IMR-90 (cell line): Measurements from ENCODE around the gene CCL20. TPM values are rescaled to one million over a fixed set of nuclear protein-coding genes. Genes with fewer than 3 reads are reported as not detected.

Experiments used
- ATAC-seq: fragments of 200-7000 bp; cut with Tn5 transposase; 2 replicates; pipeline ENCODE4 v1.9.1; 2020; ENCODE audit warnings: low read depth, mild to moderate bottlenecking, moderate library complexity
- BruUV-seq: library from RNA; stranded (reverse); fragments of 400-500 nt; replicated peaks from 2 replicates; lab custom pipeline; 2021; lab: Mats Ljungman, UMichigan
- CTCF ChIA-PET: fragments of 300-600 bp; formaldehyde crosslinking; extraction: SDS; loops from one replicate; lab custom pipeline; 2021; ENCODE audit warnings: antibody characterized with exemption; lab: Yijun Ruan, JAX
- POLR2A ChIA-PET: fragments of 300-600 bp; sonication (Branson Sonifier 250); formaldehyde crosslinking; loops from one replicate; lab custom pipeline; 2022; ENCODE audit warnings: antibody characterized with exemption; ENCODE audit not compliant: unreplicated experiment; lab: Charles Lee
- DNase-seq: peaks from one replicate; pipeline ENCODE4 v3.0.0; 2013
- H2AFZ ChIP-seq: replicated peaks from 2 replicates; pipeline ENCODE3; 2013; ENCODE audit warnings: low read length, mild to moderate bottlenecking; ENCODE audit not compliant: poor library complexity
- H2AK5ac ChIP-seq: 2 replicates; pipeline ENCODE4 v1.6.1; 2013; ENCODE audit warnings: low read depth, low read length, inconsistent platforms
- H2AK9ac ChIP-seq: replicated peaks from 2 replicates; pipeline ENCODE3; 2013; ENCODE audit warnings: mild to moderate bottlenecking, low read depth, low read length, moderate library complexity; ENCODE audit not compliant: poor library complexity
- H2BK120ac ChIP-seq: 2 replicates; pipeline ENCODE4 v1.6.1; 2013; ENCODE audit warnings: low read depth, low read length, inconsistent platforms
- H2BK15ac ChIP-seq: 3 replicates; pipeline ENCODE4 v1.6.1; 2013; ENCODE audit warnings: low read depth, low read length, inconsistent platforms
- H2BK20ac ChIP-seq: 2 replicates; pipeline ENCODE4 v1.6.1; 2013; ENCODE audit warnings: low read depth, mild to moderate bottlenecking, inconsistent platforms, low read length, moderate library complexity
- H2BK5ac ChIP-seq: 2 replicates; pipeline ENCODE4 v1.6.1; 2013; ENCODE audit warnings: mild to moderate bottlenecking, low read depth, low read length, inconsistent platforms; ENCODE audit not compliant: poor library complexity, severe bottlenecking
- H3K14ac ChIP-seq: replicated peaks from 2 replicates; pipeline ENCODE4 v1.6.1; 2013; ENCODE audit warnings: low read depth, low read length, inconsistent platforms
- H3K18ac ChIP-seq: 2 replicates; pipeline ENCODE4 v1.6.1; 2013; ENCODE audit warnings: low read depth, low read length, control low read depth
- H3K23ac ChIP-seq: 2 replicates; pipeline ENCODE4 v1.6.1; 2013; ENCODE audit warnings: low read depth, low read length, inconsistent platforms
- H3K27ac ChIP-seq: 2 replicates; pipeline ENCODE4 v1.5.1; 2013; ENCODE audit warnings: mild to moderate bottlenecking, control low read depth, low read length; ENCODE audit not compliant: insufficient read depth
- H3K27me3 ChIP-seq: 2 replicates; pipeline ENCODE4 v1.6.1; 2013; ENCODE audit warnings: low read length; ENCODE audit not compliant: control insufficient read depth, insufficient read depth
- H3K36me3 ChIP-seq: 2 replicates; pipeline ENCODE4 v1.6.1; 2013; ENCODE audit warnings: low read length, mixed read lengths; ENCODE audit not compliant: control insufficient read depth, insufficient read depth
- H3K4ac ChIP-seq: 2 replicates; pipeline ENCODE4 v1.6.1; 2013; ENCODE audit warnings: low read depth, low read length, inconsistent platforms
- H3K4me1 ChIP-seq: 2 replicates; pipeline ENCODE4 v1.6.1; 2013; ENCODE audit warnings: low read length, mixed read lengths; ENCODE audit not compliant: control insufficient read depth, insufficient read depth
- H3K4me2 ChIP-seq: 2 replicates; pipeline ENCODE4 v1.6.1; 2013; ENCODE audit warnings: low read depth, mild to moderate bottlenecking, control low read depth, low read length, moderate library complexity
- H3K4me3 ChIP-seq: 2 replicates; pipeline ENCODE4 v1.5.1; 2013; ENCODE audit warnings: low read depth, mild to moderate bottlenecking, control low read depth, low read length, moderate library complexity; ENCODE audit not compliant: insufficient read depth
- H3K56ac ChIP-seq: 2 replicates; pipeline ENCODE4 v1.6.1; 2013; ENCODE audit warnings: low read length, inconsistent platforms; ENCODE audit not compliant: insufficient read depth; ENCODE audit errors: extremely low read depth
- H3K79me1 ChIP-seq, 2 experiments: 2 replicates each; pipeline ENCODE4 v1.6.1; 2013; ENCODE audit warnings: low read length in 2 of 2, inconsistent platforms in 1 of 2, low read depth in 1 of 2
- H3K9ac ChIP-seq: 2 replicates; pipeline ENCODE4 v1.6.1; 2013; ENCODE audit warnings: low read depth, low read length, control low read depth
- H3K9me1 ChIP-seq: 2 replicates; pipeline ENCODE4 v1.6.1; 2013; ENCODE audit warnings: low read length, inconsistent platforms; ENCODE audit not compliant: insufficient read depth
- H3K9me3 ChIP-seq: 2 replicates; pipeline ENCODE4 v1.6.1; 2013; ENCODE audit warnings: low read length; ENCODE audit not compliant: control insufficient read depth, insufficient read depth
- H4K20me1 ChIP-seq: 2 replicates; pipeline ENCODE4 v1.6.1; 2013; ENCODE audit warnings: low read length, inconsistent platforms; ENCODE audit not compliant: insufficient read depth
- H4K5ac ChIP-seq: 2 replicates; pipeline ENCODE4 v1.6.1; 2013; ENCODE audit warnings: mild to moderate bottlenecking, low read depth, low read length, control low read depth
- H4K8ac ChIP-seq, 2 experiments: 2 replicates each; pipeline ENCODE4 v1.6.1; 2013; ENCODE audit warnings: low read depth in 2 of 2, low read length in 2 of 2, control low read depth in 1 of 2, inconsistent platforms in 1 of 2
- H4K91ac ChIP-seq: 2 replicates; pipeline ENCODE4 v1.6.1; 2013; ENCODE audit warnings: low read depth, low read length, inconsistent platforms; ENCODE audit not compliant: insufficient read depth
- BHLHE40 ChIP-seq: fragments of 150-350 bp; IDR thresholded peaks from 2 replicates; pipeline ENCODE4 v1.6.1; 2016; ENCODE audit warnings: mild to moderate bottlenecking, low read depth, low read length
- CEBPB ChIP-seq: IDR thresholded peaks from 2 replicates; pipeline ENCODE4 v1.6.1; 2012; ENCODE audit warnings: low read depth, low read length, improper control_type of control experiment
- CHD1 ChIP-seq: IDR thresholded peaks from 2 replicates; pipeline ENCODE4 v1.6.1; 2012; ENCODE audit warnings: low read depth, low read length, improper control_type of control experiment
- ELK1 ChIP-seq: fragments of 150-350 bp; IDR thresholded peaks from 2 replicates; pipeline ENCODE4 v1.6.1; 2016; ENCODE audit warnings: low read depth, mild to moderate bottlenecking, low read length, moderate library complexity, borderline replicate concordance
- MAFK ChIP-seq: IDR thresholded peaks from 2 replicates; pipeline ENCODE4 v1.6.1; 2012; ENCODE audit warnings: low read depth, low read length, improper control_type of control experiment
- NFE2L2 ChIP-seq: fragments of 150-350 bp; IDR thresholded peaks from 2 replicates; pipeline ENCODE4 v1.6.1; 2016; ENCODE audit warnings: low read depth, mild to moderate bottlenecking, low read length
- RCOR1 ChIP-seq: IDR thresholded peaks from 2 replicates; pipeline ENCODE4 v1.6.1; 2012; ENCODE audit warnings: mild to moderate bottlenecking, low read length, improper control_type of control experiment; ENCODE audit not compliant: insufficient replicate concordance
- RFX5 ChIP-seq: IDR thresholded peaks from 2 replicates; pipeline ENCODE4 v1.8.0; 2012; ENCODE audit warnings: low read depth, mild to moderate bottlenecking, low read length, moderate library complexity
- USF2 ChIP-seq: fragments of 150-350 bp; IDR thresholded peaks from 2 replicates; pipeline ENCODE4 v1.6.1; 2017; ENCODE audit warnings: mild to moderate bottlenecking, antibody characterized with exemption, low read length, low read depth
- WGBS, 2 experiments: methylation state at CpG; one replicate each; pipeline versions ENCODE4 v1.1.5 to v1.1.7; 2013; ENCODE audit warnings: missing lambda C conversion rate in 2 of 2; ENCODE audit not compliant: insufficient read length in 1 of 2; ENCODE audit errors: extremely low coverage in 2 of 2; 5-methylcytosine and 5-hydroxymethylcytosine counted together
- dilution Hi-C: fragments of 300-500 bp; cut with HindIII; formaldehyde crosslinking; loops from one replicate; pipeline ENCODE4 v1.14.3; 2018; ENCODE audit warnings: low sequenced_read_pairs; ENCODE audit not compliant: unreplicated experiment
- in situ Hi-C: fragments of 300-500 bp; cut with MboI; formaldehyde crosslinking; loops from 3 replicates; pipeline ENCODE4 v1.14.3; 2019; ENCODE audit warnings: low sequenced_read_pairs, inconsistent platforms, mixed read lengths
- intact Hi-C: fragments of 100-400 bp; cut with micrococcal nuclease; formaldehyde crosslinking; loops from 2 replicates; pipeline ENCODE4 v1.10.0; 2022
- polyA plus RNA-seq, 3 experiments: library from polyadenylated mRNA; depleted of rRNA; stranded (reverse); fragments of >200 nt; gene quantifications; 2 replicates each; pipeline ENCODE4 v1.2.3, GENCODE V29; 2012; ENCODE audit warnings: low replicate concordance in 1 of 3
- total RNA-seq: library from RNA; depleted of rRNA; stranded (reverse); fragments of >200 nt; gene quantifications from 2 replicates; pipeline ENCODE4 v1.2.3, GENCODE V29; 2012

The CCL20 gene
- total and polyA plus RNA-seq, 2 of the 4 experiments (the other 2 are of a cell fraction): not detected

- Histone ChIP-seq H2BK5ac (no peak overlapping the region), H3K27ac (no peak overlapping the region), H2BK20ac (no peak overlapping the region), H3K9ac (no peak overlapping the region), H3K27me3 (no peaks in the 10 kb centered on the region), H3K4ac (no peak overlapping the region), H3K79me1 (no peaks in the 10 kb centered on the region), H3K56ac (no peak overlapping the region), H2AFZ (no peak overlapping the region), H4K91ac (no peak overlapping the region), H4K5ac (no peak overlapping the region), H3K23ac (no peak overlapping the region), H2AK5ac (no peak overlapping the region), H2BK15ac (no peak overlapping the region), H3K36me3 (no peaks in the 10 kb centered on the region), H2BK120ac (no peak overlapping the region), H2AK9ac (no peak overlapping the region), H4K20me1 (no peaks in the 10 kb centered on the region), H3K9me1 (no peaks in the 10 kb centered on the region), H3K9me3 (no peaks in the 10 kb centered on the region), H4K8ac (no peak overlapping the region), H3K4me1 (no peaks in the 10 kb centered on the region), H3K4me3 (no peak overlapping the region), H3K14ac (no peak overlapping the region), H3K18ac (no peak overlapping the region), H3K4me2 (no peak overlapping the region)
- WGBS, 2 experiments: no CpG with 5 or more reads among the region's 15 CpGs
- in situ Hi-C loops: no loop called here
- TF ChIP-seq CHD1: no peak
- no peak for TF ChIP-seq NFE2L2
- TF ChIP-seq CEBPB: no peak
- no peak for TF ChIP-seq ELK1
- no peak for TF ChIP-seq MAFK
- no peak for TF ChIP-seq BHLHE40
- no peak for TF ChIP-seq USF2
- no peak for TF ChIP-seq RFX5
- TF ChIP-seq RCOR1: no peak
- ChIA-PET CTCF (interaction anchor here (0.7 kb wide), 1 partner anchor 38 kb away, joined by 3 read pairs; no protein-coding TSS in a partner anchor), POLR2A (no interaction called here)
- ATAC-seq (no peak), DNase-seq (no peak)
- dilution Hi-C loops: no loop called here
- intact Hi-C loops: no loop called here
- BruUV-seq: no TSS peak
Observed at GRCh38 chr2:227805578-227805977, 8.1 kb upstream of the CCL20 start.
